ENCODE results near the gene SPECC1.
"Not testable (repeated sequence)": the region's sequence is repeated elsewhere in the genome, so short reads cannot be mapped to it uniquely, and the experiment has no call there.

Gene SPECC1

DNA sequence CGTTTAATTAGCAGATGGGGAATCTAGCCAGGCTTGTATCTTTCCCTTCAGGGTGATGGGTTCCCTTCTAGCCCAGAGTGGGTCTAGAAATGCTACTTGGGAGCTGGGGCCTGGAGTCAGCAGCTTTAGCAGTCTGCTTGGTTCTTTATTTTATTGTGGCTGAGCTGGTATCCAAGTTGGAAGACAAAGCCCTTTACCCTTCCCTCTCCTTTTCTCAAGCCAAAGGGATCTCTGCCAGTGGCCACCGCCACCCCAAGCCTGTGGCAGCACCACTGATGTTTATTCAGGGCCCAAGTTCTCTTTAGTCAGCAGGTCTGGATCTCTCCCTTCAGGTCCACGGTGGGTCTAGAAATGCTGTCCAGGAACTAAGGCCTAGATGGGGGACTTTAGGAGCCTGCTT lies 215.2 kb downstream of the SPECC1 start:
- H3K4me1 ChIP-seq, result peaks cover 0 to 55% (median 14%) of the 10 kb centered on the region in 4 donors
- H3K27ac ChIP-seq, result peak overlapping the region in 1 of 2 donors; percentile 34
- no peaks in the 10 kb centered on the region for H3K27me3 ChIP-seq
- H3K36me3 ChIP-seq, result no peaks in the 10 kb centered on the region
- intact Hi-C loops (cut with DNase I; ENCODE audit: low total_unique reads), result no loop called here
- no peak for DNase-seq
- H3K4me3 ChIP-seq, result no peak overlapping the region
- TF ChIP-seq, protein P1, sequence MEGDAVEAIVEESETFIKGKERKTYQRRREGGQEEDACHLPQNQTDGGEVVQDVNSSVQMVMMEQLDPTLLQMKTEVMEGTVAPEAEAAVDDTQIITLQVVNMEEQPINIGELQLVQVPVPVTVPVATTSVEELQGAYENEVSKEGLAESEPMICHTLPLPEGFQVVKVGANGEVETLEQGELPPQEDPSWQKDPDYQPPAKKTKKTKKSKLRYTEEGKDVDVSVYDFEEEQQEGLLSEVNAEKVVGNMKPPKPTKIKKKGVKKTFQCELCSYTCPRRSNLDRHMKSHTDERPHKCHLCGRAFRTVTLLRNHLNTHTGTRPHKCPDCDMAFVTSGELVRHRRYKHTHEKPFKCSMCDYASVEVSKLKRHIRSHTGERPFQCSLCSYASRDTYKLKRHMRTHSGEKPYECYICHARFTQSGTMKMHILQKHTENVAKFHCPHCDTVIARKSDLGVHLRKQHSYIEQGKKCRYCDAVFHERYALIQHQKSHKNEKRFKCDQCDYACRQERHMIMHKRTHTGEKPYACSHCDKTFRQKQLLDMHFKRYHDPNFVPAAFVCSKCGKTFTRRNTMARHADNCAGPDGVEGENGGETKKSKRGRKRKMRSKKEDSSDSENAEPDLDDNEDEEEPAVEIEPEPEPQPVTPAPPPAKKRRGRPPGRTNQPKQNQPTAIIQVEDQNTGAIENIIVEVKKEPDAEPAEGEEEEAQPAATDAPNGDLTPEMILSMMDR (IDR thresholded peaks at IDR 0.05), result no peak
- H3K9me3 ChIP-seq, result peaks cover 0 to 4% (median 0%) of the 10 kb centered on the region in 3 donors

DNA sequence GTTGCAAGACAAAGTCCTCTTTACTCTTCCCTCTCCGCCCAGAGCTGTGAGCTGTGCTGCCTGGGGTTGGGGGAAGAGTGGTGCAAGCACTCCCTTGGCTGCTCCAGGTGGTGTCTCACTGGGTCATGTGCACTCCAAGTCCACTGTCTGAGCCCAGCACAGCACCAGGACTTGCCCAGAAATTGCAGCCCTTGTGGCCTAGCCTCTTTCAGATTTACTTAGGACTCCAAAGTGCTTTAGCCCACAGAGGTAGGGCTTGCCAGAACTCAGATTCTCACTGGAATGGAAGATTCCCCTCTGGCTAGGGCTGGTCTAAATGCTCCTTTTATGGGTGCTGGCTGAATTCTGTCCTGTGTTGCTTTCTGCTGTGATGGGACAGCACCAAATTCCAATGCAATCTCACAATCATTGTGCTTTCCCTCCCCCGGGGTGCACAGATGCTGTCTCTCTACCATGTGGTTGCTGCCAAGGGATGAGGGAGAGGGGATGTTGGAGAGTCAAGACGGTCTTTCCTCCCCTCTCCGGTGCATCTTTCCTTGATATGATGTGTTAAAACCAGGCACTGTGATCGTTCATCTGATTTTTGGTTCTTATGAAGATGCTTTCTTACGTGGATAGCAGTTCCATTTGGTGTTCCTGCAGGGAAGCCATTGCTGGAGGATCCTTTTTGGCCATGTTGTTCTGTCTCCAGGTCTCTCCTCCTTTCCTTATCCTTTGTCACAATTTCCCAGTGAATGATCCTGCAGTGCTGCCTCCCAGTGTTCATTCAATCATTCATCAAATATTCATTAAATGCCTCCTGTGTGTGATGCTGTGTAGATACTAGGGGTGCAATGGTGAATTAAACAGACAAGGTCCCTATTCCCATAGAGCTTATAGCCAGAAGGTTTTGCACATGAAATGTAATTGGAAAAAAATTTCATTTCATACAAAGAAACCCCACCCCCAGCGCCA lies 216.3 kb downstream of the SPECC1 start:
- intact Hi-C loops (cut with DNase I; ENCODE audit: low total_unique reads), result loop anchor here (2.0 to 5.0 kb wide), 4 partner anchors 47 to 233 kb away; no protein-coding TSS in a partner anchor
- H3K27ac ChIP-seq, result no peak overlapping the region
- no peak for DNase-seq
- no peaks in the 10 kb centered on the region for H3K27me3 ChIP-seq
- H3K36me3 ChIP-seq, result no peaks in the 10 kb centered on the region
- peaks cover 0 to 57% (median 14%) of the 10 kb centered on the region in 4 donors for H3K4me1 ChIP-seq
- TF ChIP-seq, protein P1 (IDR thresholded peaks at IDR 0.05), result no peak
- no peak overlapping the region for H3K4me3 ChIP-seq
- H3K9me3 ChIP-seq, result no peaks in the 10 kb centered on the region

DNA sequence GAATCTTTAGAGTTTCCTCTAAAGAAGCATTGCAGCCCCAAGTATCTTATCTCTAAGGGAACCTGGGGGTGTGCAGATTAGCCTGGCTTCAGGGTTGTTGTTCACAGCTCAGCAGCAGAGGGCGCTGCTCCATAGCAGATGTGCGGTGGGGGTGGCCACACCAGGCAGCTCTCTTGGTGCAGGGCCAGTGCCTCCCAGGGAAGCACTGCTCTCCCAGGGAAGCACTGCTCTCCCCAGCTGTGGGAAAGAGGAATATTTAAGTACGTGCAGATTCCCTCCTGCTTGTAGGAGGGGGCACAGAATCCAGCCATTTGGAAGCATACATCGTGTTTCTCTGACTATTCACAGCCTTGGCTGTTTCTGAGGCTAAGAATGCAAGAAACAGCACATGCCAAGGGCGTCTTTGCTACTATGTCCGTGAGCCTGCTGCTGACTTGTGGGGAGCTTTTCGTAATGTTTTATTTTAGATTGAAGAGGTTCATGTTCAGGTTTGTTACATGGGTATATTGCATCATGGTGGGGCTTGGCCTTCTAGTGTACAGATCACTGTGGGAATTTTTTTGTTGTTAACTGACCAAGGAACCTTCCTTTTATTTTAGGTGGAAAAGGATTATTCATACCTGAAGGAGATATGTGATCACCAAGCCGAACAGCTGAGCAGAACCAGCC lies 217.8 kb downstream of the SPECC1 start:
- intact Hi-C loops (cut with DNase I; ENCODE audit: low total_unique reads), result loop anchor here (2.0 to 5.0 kb wide), 4 partner anchors 45 to 235 kb away; no protein-coding TSS in a partner anchor
- H3K4me1 ChIP-seq, result peaks cover 0 to 57% (median 14%) of the 10 kb centered on the region in 4 donors
- peak; percentile 81 to 91 for DNase-seq
- H3K27me3 ChIP-seq, result no peaks in the 10 kb centered on the region
- H3K4me3 ChIP-seq, result no peak overlapping the region
- TF ChIP-seq, protein P1 (IDR thresholded peaks at IDR 0.05), result peak; percentile 78 to 98
- H3K27ac ChIP-seq, result peak overlapping the region; percentile 13 to 50
- peaks cover 3 to 7% (median 6%) of the 10 kb centered on the region in 3 donors for H3K36me3 ChIP-seq
- no peaks in the 10 kb centered on the region for H3K9me3 ChIP-seq

DNA sequence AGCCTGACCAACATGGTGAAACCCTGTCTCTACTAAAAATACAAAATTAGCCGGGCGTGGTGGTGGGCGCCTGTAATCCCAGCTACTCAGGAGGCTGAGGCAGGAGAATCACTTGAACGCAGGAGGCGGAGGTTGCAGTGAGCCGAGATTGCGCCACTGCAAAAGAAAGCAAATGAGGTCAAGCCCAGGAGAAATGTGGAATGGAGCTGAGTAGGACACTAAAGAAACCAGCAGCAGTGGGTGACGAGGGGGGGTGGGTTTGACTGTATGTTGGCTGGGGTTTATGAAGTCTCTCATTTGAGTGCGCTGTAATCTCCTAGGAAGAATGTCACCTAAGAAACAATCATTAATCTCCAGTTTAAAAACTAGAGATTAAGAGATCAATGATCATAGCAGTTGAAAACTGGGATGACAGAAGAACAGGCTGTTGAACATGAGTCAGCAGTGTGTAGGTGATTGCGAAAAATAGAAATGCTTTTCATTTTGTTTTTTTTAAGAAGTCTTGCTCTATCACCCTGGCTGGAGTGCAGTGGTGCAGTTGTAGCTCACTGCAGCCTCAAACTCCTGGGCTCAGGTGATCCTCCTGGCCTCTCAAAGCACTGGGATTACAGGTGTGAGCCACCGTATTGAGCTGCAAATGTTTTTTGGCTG lies 218.7 kb downstream of the SPECC1 start:
- intact Hi-C loops (cut with DNase I; ENCODE audit: low total_unique reads), result loop anchor here (2.0 to 5.0 kb wide), 4 partner anchors 44 to 236 kb away; no protein-coding TSS in a partner anchor

DNA sequence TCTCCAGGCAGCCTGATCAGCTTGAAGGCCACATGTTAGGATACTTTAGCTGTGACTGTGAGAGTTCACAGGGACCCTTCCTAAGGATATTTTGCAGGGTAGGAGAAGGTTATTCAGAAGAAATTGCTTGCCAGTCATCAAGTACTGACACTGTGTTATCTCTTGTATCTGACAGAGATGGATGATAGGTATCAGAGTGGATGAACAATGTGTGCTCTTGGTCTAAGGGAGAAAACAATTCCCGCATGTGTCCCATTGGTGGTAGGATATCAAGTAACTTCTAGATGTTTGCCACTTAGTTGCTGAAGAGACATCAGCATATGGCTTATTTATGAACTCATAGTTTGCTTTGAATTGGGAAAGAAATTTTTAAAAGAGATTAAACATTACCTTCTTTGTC lies 219.3 kb downstream of the SPECC1 start:
- Histone ChIP-seq H3K9me3 (no peaks in the 10 kb centered on the region), H3K4me1 (peaks cover 0 to 50% (median 14%) of the 10 kb centered on the region in 4 donors), H3K4me3 (no peak overlapping the region), H3K27me3 (no peaks in the 10 kb centered on the region), H3K36me3 (peaks cover 15 to 17% (median 15%) of the 10 kb centered on the region in 3 donors), H3K27ac (no peak overlapping the region)
- no peak for DNase-seq
- intact Hi-C loops (cut with DNase I; ENCODE audit: low total_unique reads), result loop anchor here (5.0 kb wide), 3 partner anchors 44 to 236 kb away; no protein-coding TSS in a partner anchor
- TF ChIP-seq, protein P1 (IDR thresholded peaks at IDR 0.05), result no peak

More for the DNA sequence above, 218.7 kb downstream of the SPECC1 start:
- H3K9me3 ChIP-seq, DNase-seq, H3K4me3 ChIP-seq, H3K27me3 ChIP-seq: not testable (repeated sequence)
- peaks cover 0 to 56% (median 14%) of the 10 kb centered on the region in 4 donors for H3K4me1 ChIP-seq
- peak overlapping the region in 1 of 2 donors; percentile 50 for H3K27ac ChIP-seq
- peaks cover 12 to 15% (median 15%) of the 10 kb centered on the region in 3 donors for H3K36me3 ChIP-seq
